Fibroblast of the aortic adventitia (primary cell): ENCODE results near the gene OSBPL3. TPM values are rescaled to one million over a fixed set of nuclear protein-coding genes. Genes with fewer than 3 reads are reported as not detected.
A peak's percentile ranks its signal among the peaks of the same experiment; 100 is the strongest.
"Not testable (repeated sequence)": the region's sequence is repeated elsewhere in the genome, so short reads cannot be mapped to it uniquely, and the experiment has no call there.

ENCODE experiments used
- DNase-seq: peaks from one replicate; pipeline ENCODE4 v3.0.0-alpha.2; 2010; ENCODE audit warnings: low read depth
- H3K4me3 ChIP-seq: 2 replicates; pipeline ENCODE4 v1.5.1; 2011; ENCODE audit warnings: low read depth, mild to moderate bottlenecking, control low read depth, low read length, moderate library complexity
- total RNA-seq: library from RNA; depleted of rRNA; stranded (reverse); fragments of >200 nt; gene quantifications from 2 replicates; pipeline ENCODE4 v1.2.3, GENCODE V29; 2012; ENCODE audit warnings: low replicate concordance
- TF ChIP-seq, protein P1 (sequence below): IDR thresholded peaks from 2 replicates; pipeline ENCODE4 v1.5.1; 2011; ENCODE audit warnings: mild to moderate bottlenecking, low read length, control low read depth, inconsistent platforms; ENCODE audit not compliant: insufficient read depth

The OSBPL3 gene
- total RNA-seq, 1 donor, result 46.0 TPM

DNA sequence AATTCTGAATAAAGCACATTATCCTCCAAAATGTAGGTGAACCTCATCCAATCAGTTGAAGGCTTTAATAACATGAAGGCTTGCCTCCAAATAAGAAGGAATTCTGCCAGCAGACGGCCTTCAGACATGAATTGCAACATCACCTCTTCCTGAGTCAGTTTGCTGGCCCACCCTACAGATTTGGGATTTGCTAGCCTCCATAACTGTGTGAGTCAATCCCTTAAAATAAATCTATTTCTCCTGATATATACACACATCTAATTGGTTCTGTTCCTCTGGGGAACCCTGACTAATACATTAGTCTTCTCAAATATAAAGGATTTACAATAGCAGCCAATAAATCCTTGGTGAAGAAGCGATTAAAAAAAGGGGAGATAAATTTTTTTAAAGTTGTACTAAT lies 34.8 kb upstream of the OSBPL3 start:
- peak; percentile 99 for DNase-seq
- H3K4me3 ChIP-seq, result no peak overlapping the region
- TF ChIP-seq, protein P1, sequence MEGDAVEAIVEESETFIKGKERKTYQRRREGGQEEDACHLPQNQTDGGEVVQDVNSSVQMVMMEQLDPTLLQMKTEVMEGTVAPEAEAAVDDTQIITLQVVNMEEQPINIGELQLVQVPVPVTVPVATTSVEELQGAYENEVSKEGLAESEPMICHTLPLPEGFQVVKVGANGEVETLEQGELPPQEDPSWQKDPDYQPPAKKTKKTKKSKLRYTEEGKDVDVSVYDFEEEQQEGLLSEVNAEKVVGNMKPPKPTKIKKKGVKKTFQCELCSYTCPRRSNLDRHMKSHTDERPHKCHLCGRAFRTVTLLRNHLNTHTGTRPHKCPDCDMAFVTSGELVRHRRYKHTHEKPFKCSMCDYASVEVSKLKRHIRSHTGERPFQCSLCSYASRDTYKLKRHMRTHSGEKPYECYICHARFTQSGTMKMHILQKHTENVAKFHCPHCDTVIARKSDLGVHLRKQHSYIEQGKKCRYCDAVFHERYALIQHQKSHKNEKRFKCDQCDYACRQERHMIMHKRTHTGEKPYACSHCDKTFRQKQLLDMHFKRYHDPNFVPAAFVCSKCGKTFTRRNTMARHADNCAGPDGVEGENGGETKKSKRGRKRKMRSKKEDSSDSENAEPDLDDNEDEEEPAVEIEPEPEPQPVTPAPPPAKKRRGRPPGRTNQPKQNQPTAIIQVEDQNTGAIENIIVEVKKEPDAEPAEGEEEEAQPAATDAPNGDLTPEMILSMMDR, result no peak

DNA sequence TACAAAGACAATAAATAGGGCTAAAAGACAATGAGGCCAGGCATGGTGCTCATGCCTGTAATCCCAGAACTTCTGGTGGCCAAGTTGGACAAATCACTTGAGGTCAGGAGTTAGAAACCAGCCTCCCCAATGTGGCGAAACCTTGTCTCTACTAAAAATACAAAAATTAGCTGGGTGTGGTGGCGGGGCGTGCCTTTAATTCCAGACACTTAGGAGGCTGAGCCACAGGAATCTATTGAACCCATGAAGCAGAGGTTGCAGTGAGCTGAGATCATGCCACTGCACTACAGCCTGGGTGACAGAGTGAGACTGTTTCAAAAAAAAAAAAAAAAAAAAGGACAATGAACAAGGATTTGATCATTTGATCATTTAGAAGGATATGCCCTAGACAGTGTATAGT lies 32.7 kb upstream of the OSBPL3 start:
- DNase-seq, result peak; percentile 59
- H3K4me3 ChIP-seq, result not testable (repeated sequence)

- DNase-seq, result no peak
- TF ChIP-seq, protein P1, result no peak
- no peak overlapping the region for H3K4me3 ChIP-seq
Measured at GRCh38 chr7:25012254-25012653, 32.3 kb upstream of the OSBPL3 start.

GRCh38 chr7:25009257-25009656 lies 29.3 kb upstream of the OSBPL3 start:
- H3K4me3 ChIP-seq, result no peak overlapping the region
- peak; percentile 96 for DNase-seq
- TF ChIP-seq, protein P1, result no peak

DNA sequence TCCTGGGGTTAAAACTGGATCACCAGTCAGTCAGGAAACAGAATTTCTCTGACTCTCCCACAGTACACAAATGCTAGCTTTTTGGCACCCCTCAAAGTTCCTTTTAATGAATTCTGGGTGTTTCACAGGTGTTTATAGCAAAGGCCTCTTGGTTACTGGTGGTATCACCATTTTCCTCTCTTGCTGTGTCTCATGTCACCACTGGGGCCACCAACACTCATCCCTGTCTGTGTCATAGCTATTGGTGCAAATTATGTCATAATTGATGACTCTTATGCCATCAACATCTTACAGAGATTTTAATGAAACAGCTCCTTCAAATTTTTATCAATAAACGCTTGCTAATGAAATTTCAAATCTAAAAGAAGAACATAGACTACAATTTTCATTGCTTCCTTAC lies 27.7 kb upstream of the OSBPL3 start:
- TF ChIP-seq, protein P1, result no peak
- H3K4me3 ChIP-seq, result no peak overlapping the region
- DNase-seq, result no peak

- TF ChIP-seq, protein P1, result no peak
- DNase-seq, result no peak
- no peak overlapping the region for H3K4me3 ChIP-seq
Measured at GRCh38 chr7:25006276-25006675, 26.3 kb upstream of the OSBPL3 start.

GRCh38 chr7:25005658-25006057 lies 25.7 kb upstream of the OSBPL3 start:
- TF ChIP-seq, protein P1, result no peak
- H3K4me3 ChIP-seq, result no peak overlapping the region
- no peak for DNase-seq
